Bronchial epithelial cell (primary cell): ENCODE measurements around the gene ITSN1. TPM values are rescaled to one million over a fixed set of nuclear protein-coding genes. Genes with fewer than 3 reads are reported as not detected.

Experiments used
- DNase-seq: peaks from one replicate; pipeline ENCODE4 v3.0.0-alpha.2; 2010; ENCODE audit warnings: low read depth
- FAIRE-seq: peaks from 2 replicates; lab custom pipeline; 2011; peaks lifted over from hg19 to GRCh38; lab: Jason Lieb, UNC
- H3K27me3 ChIP-seq: 2 replicates; pipeline ENCODE4 v1.5.1; 2011; ENCODE audit warnings: low read length; ENCODE audit not compliant: control insufficient read depth, insufficient read depth
- H3K36me3 ChIP-seq: 2 replicates; pipeline ENCODE4 v1.5.1; 2011; ENCODE audit warnings: low read length; ENCODE audit not compliant: control insufficient read depth, insufficient read depth
- H3K4me3 ChIP-seq: 2 replicates; pipeline ENCODE4 v1.5.1; 2011; ENCODE audit warnings: mild to moderate bottlenecking, low read depth, low read length, control low read depth
- CTCF ChIP-seq: IDR thresholded peaks from 2 replicates; pipeline ENCODE4 v1.5.1; 2011; ENCODE audit warnings: mild to moderate bottlenecking, moderate library complexity, low read length, control low read depth, inconsistent platforms; ENCODE audit not compliant: insufficient read depth, severe bottlenecking
- total RNA-seq: library from RNA; depleted of rRNA; stranded (reverse); fragments of >200 nt; gene quantifications from 2 replicates; pipeline ENCODE4 v1.2.1, GENCODE V29; 2014

Gene ITSN1
- total RNA-seq, 1 donor from 2014 or later: 15.0 TPM

- DNase-seq (no peak), FAIRE-seq (no peak)
- Histone ChIP-seq H3K4me3 (no peak overlapping the region), H3K27me3 (no peaks in the 10 kb centered on the region), H3K36me3 (no peaks in the 10 kb centered on the region)
- no peak for TF ChIP-seq CTCF
Observed at GRCh38 chr21:33755354-33755753, 113.1 kb downstream of the ITSN1 start.

DNA sequence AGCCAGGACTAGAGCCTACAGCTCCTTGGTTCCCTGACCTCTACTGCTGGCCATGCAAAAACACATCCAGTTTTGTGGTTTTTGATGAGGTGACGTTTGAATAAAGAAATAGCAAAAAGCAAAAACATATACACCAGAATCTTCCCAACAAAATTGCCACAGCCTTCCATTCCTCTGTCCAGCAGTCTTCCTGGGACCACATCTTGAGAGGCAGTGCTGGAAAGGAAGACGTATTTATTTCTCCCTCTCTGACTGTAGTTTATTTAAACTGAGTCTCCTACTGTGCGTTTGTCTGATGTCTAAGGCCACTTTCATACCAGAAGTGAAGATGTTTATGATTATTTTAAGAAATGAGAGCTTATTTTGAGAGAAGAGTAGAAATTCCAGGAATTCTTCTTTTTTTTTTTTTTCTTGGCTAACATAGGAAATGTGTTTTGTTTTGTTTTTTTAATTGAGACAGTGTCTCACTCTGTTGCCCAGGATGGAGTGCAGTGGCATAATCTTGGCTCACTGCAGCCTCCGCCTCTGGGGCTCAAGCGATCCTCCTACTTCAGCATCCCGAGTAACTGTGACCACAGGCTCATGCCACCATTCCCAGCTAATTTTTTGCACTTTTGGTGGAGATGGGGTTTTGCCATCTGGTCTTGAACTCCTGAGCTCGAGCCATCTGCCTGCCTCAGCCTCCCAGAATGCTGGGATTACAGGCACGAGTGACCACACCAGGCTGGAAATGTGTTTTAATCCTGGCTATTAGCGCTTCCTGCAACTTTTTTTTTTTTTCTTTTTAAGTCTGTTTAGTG, 118.5 kb downstream of the ITSN1 start:
- no peak for DNase-seq
- Histone ChIP-seq H3K36me3 (no peaks in the 10 kb centered on the region), H3K27me3 (no peaks in the 10 kb centered on the region), H3K4me3 (no peak overlapping the region)
- no peak for FAIRE-seq
- TF ChIP-seq CTCF: no peak

DNA sequence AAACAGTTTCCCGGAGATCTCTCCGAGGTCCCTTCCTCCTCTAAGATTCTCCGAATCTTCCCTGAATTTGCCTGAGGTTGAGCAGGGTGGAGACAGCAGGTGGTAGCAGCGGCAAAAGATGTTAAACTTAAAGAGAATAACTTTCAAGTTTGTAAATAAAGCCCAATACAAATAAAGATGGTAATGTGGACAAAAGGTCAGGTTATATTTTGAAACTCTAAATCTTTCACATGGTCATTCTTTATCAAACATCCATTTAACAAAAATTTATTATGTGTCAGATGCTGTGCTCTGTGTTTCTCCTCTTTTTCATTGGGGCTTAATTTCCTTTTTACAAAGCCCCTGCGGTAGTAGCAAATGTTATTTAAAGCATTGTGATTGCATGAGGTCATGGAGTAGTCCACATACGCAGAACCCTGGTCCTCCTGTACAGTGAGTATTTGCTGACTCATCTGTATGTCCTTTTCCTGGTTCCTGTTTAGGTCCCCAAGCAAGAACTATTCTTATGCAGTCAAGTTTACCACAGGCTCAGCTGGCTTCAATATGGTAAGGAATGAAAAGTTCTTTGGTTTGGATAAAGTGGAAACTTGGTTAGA, 119.2 kb downstream of the ITSN1 start:
- Histone ChIP-seq H3K36me3 (no peaks in the 10 kb centered on the region), H3K27me3 (no peaks in the 10 kb centered on the region), H3K4me3 (no peak overlapping the region)
- no peak for TF ChIP-seq CTCF
- DNase-seq: peak; percentile 95
- FAIRE-seq: no peak

- FAIRE-seq (no peak), DNase-seq (no peak)
- Histone ChIP-seq H3K36me3 (no peaks in the 10 kb centered on the region), H3K4me3 (no peak overlapping the region), H3K27me3 (no peaks in the 10 kb centered on the region)
- TF ChIP-seq CTCF: no peak
Observed at GRCh38 chr21:33762803-33763581, 120.7 kb downstream of the ITSN1 start.

DNA sequence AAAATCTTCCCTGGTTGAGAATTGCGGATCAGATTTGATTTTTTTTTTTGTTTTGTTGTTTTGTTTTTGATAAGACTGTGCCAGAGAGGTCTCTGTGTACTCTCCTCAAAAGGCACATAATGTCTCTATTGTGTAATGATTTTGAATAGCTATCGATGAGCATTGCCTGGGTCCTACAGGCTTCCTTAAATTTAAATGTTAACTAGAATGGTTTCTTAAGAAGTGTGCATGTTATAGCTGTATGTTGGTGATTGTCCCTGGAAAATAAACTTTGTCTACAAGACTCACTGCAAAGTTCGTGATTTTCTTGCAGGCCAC, 121.2 kb downstream of the ITSN1 start:
- no peaks in the 10 kb centered on the region for H3K36me3 ChIP-seq

More for the DNA sequence above, 121.2 kb downstream of the ITSN1 start:
- DNase-seq (no peak), FAIRE-seq (no peak)
- no peak for TF ChIP-seq CTCF
- Histone ChIP-seq H3K27me3 (no peaks in the 10 kb centered on the region), H3K4me3 (no peak overlapping the region)
